NCI-H2196 (cell line): ENCODE data around the gene STK40.
A peak's percentile ranks its signal among the peaks of the same experiment; 100 is the strongest.

Experiments used
- DNase-seq: peaks from one replicate; lab custom pipeline; 2025; ENCODE audit not compliant: unreplicated experiment; lab: John Stamatoyannopoulos, UW

The STK40 gene

DNA sequence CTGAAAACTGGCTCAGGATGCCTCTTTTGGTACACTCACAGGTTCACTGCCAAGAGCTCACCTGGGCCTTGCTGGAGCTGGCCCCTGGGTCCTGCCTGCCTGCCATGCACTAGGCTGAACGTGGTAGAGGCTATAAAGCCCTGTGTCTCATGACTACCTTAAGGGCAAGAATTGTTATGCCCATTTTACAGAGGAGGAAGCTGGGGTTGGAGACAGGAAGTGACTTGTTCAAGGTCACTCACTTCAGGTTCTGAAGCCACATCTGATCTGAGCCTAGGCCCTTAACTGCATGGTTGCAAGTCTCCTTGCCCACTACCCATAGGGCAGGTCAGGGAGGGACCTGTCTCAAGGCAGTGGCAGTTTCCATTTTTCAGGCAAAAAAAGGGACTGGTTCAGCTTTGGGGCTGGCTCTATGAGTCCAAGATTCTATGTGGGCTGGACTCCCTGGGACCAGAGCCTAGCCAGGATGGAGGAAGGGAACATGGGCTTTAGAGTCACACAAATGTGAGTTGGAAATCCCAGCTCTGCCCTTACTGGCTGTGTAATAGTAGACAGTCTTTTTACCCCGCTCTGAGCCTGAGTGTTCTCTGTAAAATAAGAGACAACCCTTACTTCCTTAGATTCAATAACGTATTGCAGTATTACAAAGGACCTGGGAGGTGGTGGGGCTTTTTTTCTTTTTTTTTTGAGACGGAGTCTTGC, 7.8 kb downstream of the STK40 start:
- DNase-seq, result no peak

DNA sequence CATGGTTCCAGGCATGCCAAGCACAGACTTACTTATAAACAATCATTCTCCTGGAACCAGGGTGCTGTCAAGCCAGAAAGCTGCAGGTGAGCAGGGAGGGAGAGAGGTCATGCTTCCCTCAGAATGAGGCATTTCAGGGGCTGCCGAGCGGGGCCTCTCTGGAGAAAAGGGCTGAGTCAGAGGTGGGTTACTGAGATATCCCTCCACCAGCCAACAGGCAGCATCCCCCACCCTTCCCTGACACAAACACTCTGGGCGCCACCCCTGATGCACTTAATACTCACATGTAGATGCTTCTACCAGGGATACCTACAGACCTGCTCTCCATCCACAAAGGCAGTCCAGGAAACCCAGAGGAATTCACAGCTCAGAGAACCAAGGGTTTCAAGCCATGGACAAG, 13.1 kb downstream of the STK40 start:
- DNase-seq, result no peak

DNA sequence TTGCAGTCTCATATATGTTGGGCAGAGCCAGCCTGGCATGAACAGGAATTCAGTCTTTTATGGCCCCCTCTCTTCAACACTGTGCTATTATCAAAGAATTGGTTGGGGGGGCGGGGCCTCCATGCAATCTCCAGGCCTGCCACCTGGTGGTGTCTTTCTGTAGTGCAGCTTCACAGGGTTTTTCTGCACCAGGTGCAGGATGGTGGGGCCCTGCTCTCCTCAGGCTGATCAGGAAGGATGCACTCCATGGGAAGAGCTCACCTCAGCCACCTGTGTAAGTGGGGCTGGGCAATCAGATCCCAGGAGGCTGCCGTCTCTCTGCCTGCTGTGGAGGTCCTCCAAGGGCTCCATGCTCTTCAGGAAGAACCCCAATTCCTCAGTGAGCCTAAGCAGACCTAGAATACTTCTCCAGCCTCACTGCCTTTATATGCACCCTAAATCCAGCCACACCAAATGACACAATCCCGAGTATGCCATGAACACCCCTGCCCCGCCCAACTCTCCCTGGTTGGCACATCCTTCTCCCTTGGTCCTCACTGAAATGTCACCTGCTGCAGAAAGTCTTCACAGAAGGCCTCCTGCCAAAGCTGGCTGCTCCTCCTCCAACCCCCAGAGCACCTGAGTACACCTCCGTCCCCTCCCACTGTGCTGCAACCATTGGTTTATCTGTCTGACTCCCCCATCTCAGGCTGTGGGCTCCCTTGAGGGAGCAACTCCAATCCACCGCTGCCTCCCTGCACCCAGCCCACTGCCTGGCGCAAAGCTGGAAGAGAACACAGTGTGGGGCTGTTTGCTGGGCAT, 16.5 kb downstream of the STK40 start:
- peak; percentile 87 for DNase-seq

DNA sequence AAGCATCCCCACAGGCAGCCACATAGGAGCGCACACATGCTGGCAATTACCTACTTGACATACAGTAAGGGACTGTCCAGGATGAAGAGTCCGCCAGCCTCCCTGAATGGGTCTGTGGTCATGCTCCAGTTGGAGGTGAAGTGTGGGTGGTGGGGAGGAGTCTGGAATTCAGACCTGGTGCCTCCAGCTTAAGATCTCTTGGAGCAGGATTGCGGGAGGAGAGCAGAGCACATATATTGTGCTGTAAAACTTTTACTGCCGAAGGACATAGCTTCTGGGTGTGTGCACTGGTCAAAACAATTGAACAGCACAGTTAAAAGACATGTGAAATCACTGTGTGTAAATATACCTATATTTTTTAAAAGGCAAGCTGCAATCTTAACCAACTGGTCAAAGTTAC, 17.9 kb downstream of the STK40 start:
- DNase-seq, result no peak

DNA sequence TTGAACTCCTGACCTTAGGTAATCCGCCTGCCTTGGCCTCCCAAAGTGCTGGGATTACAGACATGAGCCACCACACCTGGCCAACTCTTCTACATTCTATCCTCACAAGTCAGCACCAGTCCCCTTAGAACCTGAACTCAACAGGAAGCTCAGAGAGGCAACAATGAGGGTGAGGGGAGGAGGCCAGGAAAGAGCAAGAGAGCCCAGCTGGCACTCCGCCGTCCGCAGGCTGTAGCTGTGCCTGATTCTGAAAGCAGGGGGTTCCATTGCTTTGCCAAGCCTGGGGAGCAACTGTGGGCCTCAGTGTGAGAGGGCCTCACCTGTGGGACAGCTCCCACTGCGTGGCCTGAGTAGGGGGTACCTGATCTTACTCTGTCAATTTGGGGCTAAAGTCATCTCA, 18.7 kb downstream of the STK40 start:
- no peak for DNase-seq

DNA sequence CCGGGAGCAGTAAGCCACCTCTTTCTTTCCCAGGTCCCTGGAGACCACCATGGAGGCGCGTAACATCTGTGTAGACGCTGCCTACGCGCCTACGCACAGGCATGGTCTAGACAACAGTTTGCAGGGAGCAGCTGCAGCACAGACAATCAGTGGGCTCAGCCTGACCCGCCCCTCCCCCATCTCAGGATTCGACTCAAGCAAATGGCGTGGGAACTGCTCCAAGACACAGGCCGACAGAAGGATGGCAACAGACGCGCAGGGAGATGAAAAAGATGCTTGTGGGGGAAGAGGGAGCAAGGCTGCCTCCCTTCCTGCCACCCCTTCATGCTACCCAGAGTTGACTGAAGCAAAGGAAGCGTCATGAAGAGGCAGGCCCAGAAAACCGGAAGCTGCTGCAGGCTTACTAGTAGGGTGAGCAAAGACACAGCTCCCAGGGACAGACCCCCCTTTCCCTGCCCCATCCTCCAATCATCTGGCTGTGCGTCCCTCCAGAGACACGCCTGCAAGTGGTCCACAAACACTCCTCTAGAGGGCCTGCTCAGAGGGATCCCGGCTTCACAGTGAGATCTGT, 19.5 kb downstream of the STK40 start:
- DNase-seq, result no peak

DNA sequence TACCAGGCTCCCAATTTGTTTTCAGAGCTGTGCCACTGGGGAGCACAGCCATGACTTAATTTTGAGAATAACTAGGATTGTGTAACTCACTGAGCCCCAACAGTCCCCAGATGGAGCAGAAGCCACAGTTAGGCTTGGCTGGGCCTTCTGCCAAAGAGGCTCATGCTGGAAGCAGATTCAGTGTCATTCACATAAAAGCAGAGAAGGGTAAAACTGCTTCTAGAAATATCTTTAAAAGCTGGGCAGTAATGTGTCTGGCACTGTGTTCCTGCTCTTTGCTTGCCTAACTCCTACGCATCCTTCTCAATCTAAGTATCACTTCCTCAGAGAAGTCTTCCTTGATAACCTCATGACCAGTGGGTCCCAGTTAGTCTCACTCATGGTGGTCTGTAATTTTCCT, 20.3 kb downstream of the STK40 start:
- DNase-seq, result no peak

DNA sequence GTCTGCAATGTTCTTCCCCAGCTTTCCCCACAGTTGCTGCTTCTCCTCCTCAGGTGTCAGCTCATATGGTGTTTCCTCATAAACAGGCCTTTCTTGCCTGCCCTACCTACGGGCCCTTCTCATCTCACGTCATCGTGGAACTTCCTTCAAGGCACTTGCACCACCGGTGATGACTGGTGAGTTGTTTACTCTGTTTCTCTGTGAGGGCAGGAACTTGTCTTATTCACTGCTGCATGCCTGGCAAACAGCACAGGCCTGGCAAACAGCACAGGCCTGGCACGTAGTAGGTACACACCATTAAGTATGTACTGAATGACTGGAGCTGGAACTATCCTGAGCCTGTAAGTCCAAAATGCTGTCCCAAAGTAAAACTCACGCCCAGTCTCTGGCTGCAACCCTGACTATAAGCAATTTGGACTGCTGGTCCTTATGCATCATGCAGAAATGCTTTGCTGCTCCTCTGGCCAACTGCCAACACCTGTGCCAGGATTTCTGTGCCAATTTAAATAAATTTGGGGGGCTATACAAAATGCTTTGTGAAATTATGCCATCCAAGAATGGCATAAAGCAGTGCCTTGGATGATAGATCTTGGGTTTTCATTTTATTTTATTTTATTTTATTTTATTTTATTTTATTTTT, 25.7 kb downstream of the STK40 start:
- no peak for DNase-seq

DNA sequence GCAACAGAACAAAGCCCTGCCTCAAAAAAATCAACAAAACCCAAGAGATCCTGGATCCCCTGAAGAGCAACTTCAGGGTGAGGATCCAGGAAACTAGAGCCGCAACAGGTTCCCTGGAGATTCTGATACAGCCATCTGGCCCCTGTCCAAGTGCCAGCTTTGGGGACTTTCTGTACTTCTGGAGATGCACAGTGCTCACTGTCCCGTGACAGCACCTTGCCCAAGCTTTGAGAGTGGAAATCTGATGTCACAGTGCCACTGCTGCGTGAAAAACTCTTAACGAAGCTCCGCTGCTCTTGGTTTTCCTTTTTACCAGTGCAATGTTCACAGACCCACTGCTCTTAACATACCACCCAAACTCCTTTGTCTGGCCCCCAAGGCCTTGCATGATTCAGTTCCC, 26.3 kb downstream of the STK40 start:
- DNase-seq, result no peak

DNA sequence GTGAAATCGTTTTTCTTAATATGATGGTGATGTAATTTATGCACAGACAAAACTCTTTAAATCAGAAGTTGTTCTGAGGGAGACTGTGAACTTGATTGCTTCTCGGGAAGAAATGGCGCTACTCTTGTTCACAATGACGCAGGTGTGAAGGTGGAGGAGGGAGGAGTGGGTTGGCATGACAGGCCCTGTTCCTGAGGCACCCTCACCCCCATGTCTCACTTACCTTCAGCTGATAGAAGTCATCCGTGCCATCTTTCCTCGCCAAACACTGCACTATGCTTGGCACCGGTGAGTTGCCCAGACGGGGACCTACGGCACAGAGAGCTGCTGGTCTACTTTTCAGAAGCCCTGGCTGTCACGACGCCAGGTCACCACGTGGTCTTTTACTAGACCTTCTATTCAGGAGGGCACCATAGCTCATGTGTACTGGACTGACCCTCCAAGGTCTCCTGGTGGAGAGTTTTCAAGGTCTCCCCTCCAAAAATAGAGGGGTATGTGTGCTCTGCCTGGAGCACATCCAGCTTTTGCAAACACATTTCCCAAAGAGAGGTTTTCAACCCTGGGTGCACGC, 27.1 kb downstream of the STK40 start:
- DNase-seq, result no peak

DNA sequence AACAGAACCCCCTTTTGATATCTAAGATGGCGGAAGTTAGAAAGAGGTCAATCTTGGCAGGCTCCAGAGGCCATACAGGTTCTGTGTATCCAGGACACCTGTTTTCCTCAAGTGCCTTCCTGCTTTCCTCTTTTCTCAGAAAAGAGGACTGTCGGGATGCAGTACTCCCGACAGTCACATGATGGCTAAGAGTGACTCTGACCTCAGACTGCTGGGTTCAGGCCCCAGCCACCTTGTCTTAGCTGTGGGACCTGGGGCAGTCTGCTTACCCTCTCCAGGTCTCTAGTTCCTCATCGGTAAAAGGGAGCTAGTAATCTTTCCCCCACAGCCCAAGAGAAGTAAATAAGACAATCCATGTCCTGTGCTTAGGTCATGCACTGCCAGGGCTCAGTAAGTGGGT, 29.9 kb downstream of the STK40 start:
- no peak for DNase-seq

DNA sequence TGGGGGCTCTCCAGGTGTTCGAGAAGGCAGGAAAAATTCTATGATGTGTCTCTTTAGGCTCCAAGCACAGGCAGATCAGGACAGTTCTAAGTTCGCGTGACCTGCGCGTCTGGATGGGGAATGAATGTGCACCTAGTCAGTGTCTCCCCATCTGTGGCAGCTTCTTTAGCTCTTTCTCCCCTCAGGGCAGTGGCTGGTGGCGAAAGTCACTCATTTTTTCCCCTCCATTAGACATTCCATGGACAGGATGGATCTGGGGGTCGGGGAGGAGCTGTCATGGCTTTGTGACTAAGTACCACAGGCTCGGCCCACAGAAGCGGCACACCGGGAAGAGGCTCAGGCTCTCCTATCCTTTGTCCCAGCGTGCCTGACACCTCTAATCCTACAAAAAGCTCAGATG, 31.2 kb downstream of the STK40 start:
- DNase-seq, result no peak

DNA sequence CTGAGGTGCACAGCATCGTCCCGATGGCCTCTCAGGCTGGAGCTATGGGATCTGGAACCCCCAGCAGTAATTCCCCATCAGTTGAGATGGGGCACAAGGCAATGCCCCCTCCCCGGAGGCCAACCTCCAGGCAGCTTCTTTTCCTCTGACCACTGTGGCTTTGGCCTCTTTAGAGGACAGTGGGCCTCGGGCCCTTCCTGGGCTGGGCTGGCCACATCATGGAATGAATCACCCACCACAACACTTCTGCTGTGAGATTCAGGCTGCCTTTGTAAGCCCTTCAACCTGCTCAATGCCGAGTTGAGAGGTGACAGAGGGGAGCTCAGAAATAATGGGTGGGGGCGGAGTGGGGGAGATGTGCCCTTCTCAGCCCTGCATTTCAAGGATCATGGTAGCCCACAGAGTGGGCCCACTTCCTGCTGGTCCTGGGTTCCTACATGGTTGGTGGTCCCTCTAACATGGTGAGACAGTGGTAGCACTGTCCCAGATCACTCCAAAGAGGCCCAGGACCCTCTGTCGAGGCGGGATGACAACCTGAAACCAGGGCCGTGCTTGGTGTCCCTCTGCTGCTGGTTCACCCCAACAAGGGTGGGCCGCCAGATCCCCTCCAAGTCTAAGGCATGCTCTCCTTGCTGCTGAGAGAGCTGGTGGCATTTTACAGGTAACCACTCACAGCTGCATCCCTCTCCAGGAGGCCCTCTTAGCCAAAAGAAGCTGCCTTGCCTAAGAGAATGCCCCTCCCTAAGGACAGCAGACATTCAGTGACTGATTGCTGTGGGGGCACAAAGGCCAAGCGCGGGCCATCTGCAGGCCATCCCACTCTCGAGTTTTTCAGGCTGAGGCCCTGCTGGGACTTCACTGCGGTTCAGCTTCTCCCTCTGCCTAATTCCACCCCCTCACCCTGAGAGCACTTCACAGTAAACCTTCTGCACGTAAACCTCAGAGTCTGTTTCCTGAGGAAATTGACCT, 32.5 kb downstream of the STK40 start:
- DNase-seq, result no peak

DNA sequence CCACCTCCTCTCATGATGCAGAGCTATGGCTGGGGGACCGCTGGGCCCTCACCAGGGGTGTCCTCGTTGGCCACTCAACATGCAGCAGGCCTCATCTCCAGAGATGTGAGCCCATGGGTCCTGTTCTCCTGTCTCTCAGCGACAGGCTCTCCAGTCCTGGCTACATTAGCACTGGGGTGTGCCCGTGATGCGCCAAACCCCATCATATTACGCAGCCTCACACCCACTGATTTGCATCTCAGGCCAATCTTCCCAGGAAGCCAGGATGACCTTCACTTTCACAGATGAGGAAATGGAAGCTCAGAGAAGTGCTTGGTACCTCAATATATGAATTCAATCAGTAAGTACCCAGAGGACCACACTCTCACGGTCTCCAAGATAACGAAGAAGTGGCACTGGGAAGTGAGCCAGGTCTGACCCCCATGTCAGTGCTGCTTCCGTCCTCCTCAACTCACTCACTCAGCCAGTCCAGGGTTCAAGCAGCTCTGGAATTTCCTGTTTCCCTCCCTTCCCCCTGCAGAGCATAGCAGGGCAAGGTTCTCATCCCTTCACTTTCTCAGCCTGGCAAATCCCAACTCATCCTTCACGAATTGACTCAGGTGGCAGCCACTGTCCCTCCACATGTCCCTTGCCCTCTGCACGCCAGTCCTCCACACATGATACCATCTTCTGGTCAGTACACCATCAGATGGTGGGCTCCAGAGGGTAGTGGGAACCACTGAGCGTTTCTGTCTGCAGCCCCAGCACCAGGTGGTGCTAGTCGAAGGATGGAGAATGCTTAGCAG, 33.4 kb downstream of the STK40 start:
- no peak for DNase-seq

DNA sequence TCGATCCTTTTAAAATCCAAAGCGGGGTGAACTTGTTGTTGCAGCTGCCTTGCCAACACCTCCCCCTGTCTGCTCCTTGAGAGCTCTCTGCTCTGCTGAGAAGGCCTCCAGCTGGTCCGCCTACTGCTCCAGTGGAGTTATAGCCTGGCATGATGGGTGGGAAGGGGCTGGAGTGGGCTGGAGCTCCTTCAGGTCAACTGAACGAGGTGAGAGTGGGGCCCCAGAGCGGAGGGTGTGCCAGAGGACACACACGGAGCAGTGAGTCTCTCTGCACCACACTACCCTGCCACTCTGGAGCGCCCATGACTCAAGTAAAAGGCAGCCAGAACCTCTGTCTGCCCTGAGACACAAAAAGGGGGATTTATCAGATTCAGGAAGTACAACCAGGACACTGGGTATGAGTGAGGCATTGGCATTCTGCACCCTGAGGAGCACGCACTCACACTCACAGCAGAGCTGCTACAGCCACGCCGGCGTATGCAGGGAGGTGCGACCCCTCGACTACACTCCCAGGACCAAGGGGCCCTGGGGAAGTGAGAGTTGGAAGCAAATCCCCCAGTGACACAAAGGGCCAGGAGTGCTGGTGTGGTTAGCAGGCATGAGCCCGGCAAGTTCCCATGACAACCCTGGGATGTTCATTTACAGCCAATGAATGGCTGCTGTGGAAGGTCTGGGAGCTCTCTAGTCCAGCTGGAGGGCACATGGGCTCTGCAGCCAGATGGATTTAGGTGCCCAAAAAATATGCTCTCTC, 34.3 kb downstream of the STK40 start:
- DNase-seq, result peak; percentile 13

DNA sequence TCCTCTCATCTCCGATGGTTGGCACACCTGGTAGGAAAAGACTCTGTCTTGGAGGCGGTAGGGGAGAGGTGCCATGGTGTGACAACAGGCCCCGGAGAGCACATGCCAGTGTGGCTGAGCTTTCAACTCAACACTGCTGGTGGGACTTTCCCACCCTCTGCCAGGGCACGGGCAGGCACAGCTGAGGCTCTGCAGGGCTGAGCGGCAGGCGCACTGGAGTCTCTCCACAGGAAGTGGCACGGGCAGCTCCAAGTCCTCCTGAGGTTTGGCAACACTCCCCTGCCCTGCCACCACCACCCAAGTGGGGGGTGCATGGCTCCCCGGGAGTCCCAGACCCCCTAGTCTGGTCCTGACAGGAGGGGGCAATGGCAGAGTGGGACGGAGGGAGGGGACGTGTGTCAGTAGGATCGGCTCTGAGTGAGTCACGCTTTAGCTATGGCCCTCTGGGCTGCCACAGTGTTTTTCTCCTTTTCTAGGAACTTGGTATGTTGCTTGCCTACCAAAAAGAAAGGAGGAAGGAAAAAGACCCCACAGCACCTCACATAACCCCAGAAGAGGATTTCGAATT, 35.0 kb downstream of the STK40 start:
- no peak for DNase-seq

DNA sequence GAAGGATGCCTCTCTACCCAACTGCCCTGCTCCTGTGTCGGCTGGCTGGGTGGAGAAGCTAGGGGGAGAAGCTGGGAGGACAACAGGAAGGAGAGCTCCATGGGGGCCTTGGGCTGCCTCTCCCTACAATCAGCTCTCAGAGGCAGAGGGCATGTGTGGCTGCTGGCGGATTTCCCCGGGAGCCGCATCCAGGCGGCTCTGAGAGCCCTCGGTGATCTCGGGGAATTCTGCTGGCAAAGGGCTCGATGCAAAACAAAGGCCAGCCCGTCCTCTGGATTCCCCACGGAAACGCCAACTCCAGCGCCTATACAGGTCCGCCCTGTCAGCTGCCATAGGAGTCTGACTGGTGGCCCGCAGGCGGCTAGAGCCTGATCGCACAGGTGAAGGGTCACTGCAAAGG, 35.9 kb downstream of the STK40 start:
- no peak for DNase-seq

DNA sequence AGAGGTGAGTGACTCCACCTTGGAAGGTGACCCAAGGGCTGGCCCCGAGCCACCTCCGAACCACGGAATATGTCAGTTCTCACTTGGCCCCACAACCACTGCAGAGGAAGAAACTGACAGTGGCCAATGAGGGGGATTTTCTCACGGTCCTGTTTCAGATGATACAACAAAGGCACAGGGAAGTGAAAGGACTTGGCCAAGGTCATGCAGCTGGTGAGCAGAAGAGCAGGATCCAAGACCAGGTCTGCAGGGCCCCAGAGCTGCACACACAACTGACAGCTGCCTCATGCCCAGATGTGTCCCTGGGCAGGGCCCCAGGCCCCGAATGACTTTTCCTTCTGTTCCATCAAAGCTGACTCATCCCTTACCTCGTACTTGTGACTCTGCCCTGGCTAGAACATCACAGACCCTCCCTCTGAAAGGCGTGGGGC, 36.5 kb downstream of the STK40 start:
- DNase-seq, result no peak
